ENCODE data around the gene C1orf53. TPM values are rescaled to one million over a fixed set of nuclear protein-coding genes. Genes with fewer than 3 reads are reported as not detected.
"Not testable (repeated sequence)": the region's sequence is repeated elsewhere in the genome, so short reads cannot be mapped to it uniquely, and the experiment has no call there.

The C1orf53 gene
- 1 to 10 TPM; 6.3 to 6.6 TPM for polyA plus RNA-seq

GRCh38 chr1:197902454-197903195 is at the start of gene C1orf53:
Gene C1orf53 (plus strand): TSS chr1:197902630. CDS start chr1:197902650, 20 bp downstream.
- Histone ChIP-seq H3K4me3 (ENCODE audit: low read depth in 1 of 2, low read length in 2 of 2) (peak within 1 kb of the TSS; percentile 92 to 93), H3K4me1 (ENCODE audit: control insufficient read depth in 2 of 2, insufficient read depth in 2 of 2, low read length in 1 of 2) (no peaks in the 10 kb centered on the region), H3K27ac (ENCODE audit: low read depth in 2 of 2, low read length in 1 of 2) (peak within 1 kb of the TSS; percentile 91 to 93), H3K9me3 (ENCODE audit: control insufficient read depth in 2 of 2, insufficient read depth in 1 of 2, low read depth in 1 of 2, low read length in 1 of 2) (no peaks in the 10 kb centered on the region), H3K36me3 (ENCODE audit: control insufficient read depth in 2 of 2, insufficient read depth in 2 of 2, low read length in 1 of 2) (no peaks in the 10 kb centered on the region), H3K27me3 (ENCODE audit: control insufficient read depth in 1 of 2, insufficient read depth in 2 of 2, low read length in 2 of 2) (no peaks in the 10 kb centered on the region)
- 0% methylated on average over 78 to 90 of the region's 90 CpGs for WGBS, 2 donors

- H3K27me3 ChIP-seq (ENCODE audit: control insufficient read depth in 1 of 2, insufficient read depth in 2 of 2, low read length in 2 of 2); H3K27ac ChIP-seq (ENCODE audit: low read depth in 2 of 2, low read length in 1 of 2); H3K4me3 ChIP-seq (ENCODE audit: low read depth in 1 of 2, low read length in 2 of 2); H3K36me3 ChIP-seq (ENCODE audit: control insufficient read depth in 2 of 2, insufficient read depth in 2 of 2, low read length in 1 of 2); H3K4me1 ChIP-seq (ENCODE audit: control insufficient read depth in 2 of 2, insufficient read depth in 2 of 2, low read length in 1 of 2); H3K9me3 ChIP-seq (ENCODE audit: control insufficient read depth in 2 of 2, insufficient read depth in 1 of 2, low read depth in 1 of 2, low read length in 1 of 2): not testable (repeated sequence)
- 84 to 85% methylated on average over 2 of the region's 2 CpGs for WGBS, 2 donors
These were observed 46.7 kb upstream of the C1orf53 start for GRCh38 chr1:197855751-197856150.

- H3K4me3 ChIP-seq (ENCODE audit: low read depth in 1 of 2, low read length in 2 of 2): no peak overlapping the region
- no peaks in the 10 kb centered on the region for H3K36me3 ChIP-seq (ENCODE audit: control insufficient read depth in 2 of 2, insufficient read depth in 2 of 2, low read length in 1 of 2)
These were observed 45.0 kb upstream of the C1orf53 start for GRCh38 chr1:197857477-197857876.

GRCh38 chr1:197859024-197859423 is 43.4 kb upstream of the C1orf53 start:
- Histone ChIP-seq H3K4me1 (ENCODE audit: control insufficient read depth in 2 of 2, insufficient read depth in 2 of 2, low read length in 1 of 2) (no peaks in the 10 kb centered on the region), H3K4me3 (ENCODE audit: low read depth in 1 of 2, low read length in 2 of 2) (no peak overlapping the region), H3K9me3 (ENCODE audit: control insufficient read depth in 2 of 2, insufficient read depth in 1 of 2, low read depth in 1 of 2, low read length in 1 of 2) (no peaks in the 10 kb centered on the region), H3K27ac (ENCODE audit: low read depth in 2 of 2, low read length in 1 of 2) (no peak overlapping the region), H3K36me3 (ENCODE audit: control insufficient read depth in 2 of 2, insufficient read depth in 2 of 2, low read length in 1 of 2) (no peaks in the 10 kb centered on the region), H3K27me3 (ENCODE audit: control insufficient read depth in 1 of 2, insufficient read depth in 2 of 2, low read length in 2 of 2) (no peaks in the 10 kb centered on the region)
- 86 to 87% methylated on average over 1 of the region's 1 CpG for WGBS, 2 donors

More at GRCh38 chr1:197857477-197857876, 45.0 kb upstream of the C1orf53 start:
- H3K9me3 ChIP-seq (ENCODE audit: control insufficient read depth in 2 of 2, insufficient read depth in 1 of 2, low read depth in 1 of 2, low read length in 1 of 2): no peaks in the 10 kb centered on the region
- H3K27ac ChIP-seq (ENCODE audit: low read depth in 2 of 2, low read length in 1 of 2): no peak overlapping the region
- 73 to 76% methylated on average over 2 of the region's 2 CpGs for WGBS, 2 donors
- H3K4me1 ChIP-seq (ENCODE audit: control insufficient read depth in 2 of 2, insufficient read depth in 2 of 2, low read length in 1 of 2): no peaks in the 10 kb centered on the region
- no peaks in the 10 kb centered on the region for H3K27me3 ChIP-seq (ENCODE audit: control insufficient read depth in 1 of 2, insufficient read depth in 2 of 2, low read length in 2 of 2)

- no peaks in the 10 kb centered on the region for H3K27me3 ChIP-seq (ENCODE audit: control insufficient read depth in 1 of 2, insufficient read depth in 2 of 2, low read length in 2 of 2)
- WGBS, 2 donors: 77 to 89% methylated on average over 3 of the region's 3 CpGs
- H3K4me1 ChIP-seq (ENCODE audit: control insufficient read depth in 2 of 2, insufficient read depth in 2 of 2, low read length in 1 of 2): no peaks in the 10 kb centered on the region
- no peak overlapping the region for H3K27ac ChIP-seq (ENCODE audit: low read depth in 2 of 2, low read length in 1 of 2)
- H3K4me3 ChIP-seq (ENCODE audit: low read depth in 1 of 2, low read length in 2 of 2): no peak overlapping the region
- H3K36me3 ChIP-seq (ENCODE audit: control insufficient read depth in 2 of 2, insufficient read depth in 2 of 2, low read length in 1 of 2): no peaks in the 10 kb centered on the region
- H3K9me3 ChIP-seq (ENCODE audit: control insufficient read depth in 2 of 2, insufficient read depth in 1 of 2, low read depth in 1 of 2, low read length in 1 of 2): no peaks in the 10 kb centered on the region
These were observed 40.2 kb upstream of the C1orf53 start for GRCh38 chr1:197862221-197862620.

- H3K36me3 ChIP-seq (ENCODE audit: control insufficient read depth in 2 of 2, insufficient read depth in 2 of 2, low read length in 1 of 2): no peaks in the 10 kb centered on the region
- H3K27me3 ChIP-seq (ENCODE audit: control insufficient read depth in 1 of 2, insufficient read depth in 2 of 2, low read length in 2 of 2): no peaks in the 10 kb centered on the region
- no peak overlapping the region for H3K27ac ChIP-seq (ENCODE audit: low read depth in 2 of 2, low read length in 1 of 2)
- no peak overlapping the region for H3K4me3 ChIP-seq (ENCODE audit: low read depth in 1 of 2, low read length in 2 of 2)
- H3K9me3 ChIP-seq (ENCODE audit: control insufficient read depth in 2 of 2, insufficient read depth in 1 of 2, low read depth in 1 of 2, low read length in 1 of 2): no peaks in the 10 kb centered on the region
- no peaks in the 10 kb centered on the region for H3K4me1 ChIP-seq (ENCODE audit: control insufficient read depth in 2 of 2, insufficient read depth in 2 of 2, low read length in 1 of 2)
These were observed 39.8 kb upstream of the C1orf53 start for GRCh38 chr1:197862671-197863070.

- Histone ChIP-seq H3K36me3 (ENCODE audit: control insufficient read depth in 2 of 2, insufficient read depth in 2 of 2, low read length in 1 of 2) (no peaks in the 10 kb centered on the region), H3K9me3 (ENCODE audit: control insufficient read depth in 2 of 2, insufficient read depth in 1 of 2, low read depth in 1 of 2, low read length in 1 of 2) (no peaks in the 10 kb centered on the region), H3K27ac (ENCODE audit: low read depth in 2 of 2, low read length in 1 of 2) (no peak overlapping the region), H3K4me3 (ENCODE audit: low read depth in 1 of 2, low read length in 2 of 2) (no peak overlapping the region), H3K4me1 (ENCODE audit: control insufficient read depth in 2 of 2, insufficient read depth in 2 of 2, low read length in 1 of 2) (no peaks in the 10 kb centered on the region), H3K27me3 (ENCODE audit: control insufficient read depth in 1 of 2, insufficient read depth in 2 of 2, low read length in 2 of 2) (no peaks in the 10 kb centered on the region)
- 80% methylated on average over 2 of the region's 2 CpGs for WGBS, 2 donors
These were observed 36.6 kb upstream of the C1orf53 start for GRCh38 chr1:197865809-197866208.

GRCh38 chr1:197868751-197869489 is 33.5 kb upstream of the C1orf53 start:
- Histone ChIP-seq H3K4me3 (ENCODE audit: low read depth in 1 of 2, low read length in 2 of 2) (no peak overlapping the region), H3K4me1 (ENCODE audit: control insufficient read depth in 2 of 2, insufficient read depth in 2 of 2, low read length in 1 of 2) (no peaks in the 10 kb centered on the region), H3K36me3 (ENCODE audit: control insufficient read depth in 2 of 2, insufficient read depth in 2 of 2, low read length in 1 of 2) (no peaks in the 10 kb centered on the region), H3K27ac (ENCODE audit: low read depth in 2 of 2, low read length in 1 of 2) (no peak overlapping the region), H3K9me3 (ENCODE audit: control insufficient read depth in 2 of 2, insufficient read depth in 1 of 2, low read depth in 1 of 2, low read length in 1 of 2) (no peaks in the 10 kb centered on the region), H3K27me3 (ENCODE audit: control insufficient read depth in 1 of 2, insufficient read depth in 2 of 2, low read length in 2 of 2) (no peaks in the 10 kb centered on the region)
- 9% methylated on average over 7 of the region's 7 CpGs for WGBS, 2 donors

- no peaks in the 10 kb centered on the region for H3K36me3 ChIP-seq (ENCODE audit: control insufficient read depth in 2 of 2, insufficient read depth in 2 of 2, low read length in 1 of 2)
- WGBS, 2 donors: 39 to 55% methylated on average over 2 of the region's 2 CpGs
- no peak overlapping the region for H3K4me3 ChIP-seq (ENCODE audit: low read depth in 1 of 2, low read length in 2 of 2)
- no peaks in the 10 kb centered on the region for H3K27me3 ChIP-seq (ENCODE audit: control insufficient read depth in 1 of 2, insufficient read depth in 2 of 2, low read length in 2 of 2)
- H3K27ac ChIP-seq (ENCODE audit: low read depth in 2 of 2, low read length in 1 of 2): no peak overlapping the region
- H3K9me3 ChIP-seq (ENCODE audit: control insufficient read depth in 2 of 2, insufficient read depth in 1 of 2, low read depth in 1 of 2, low read length in 1 of 2): no peaks in the 10 kb centered on the region
- H3K4me1 ChIP-seq (ENCODE audit: control insufficient read depth in 2 of 2, insufficient read depth in 2 of 2, low read length in 1 of 2): no peaks in the 10 kb centered on the region
These were observed 32.8 kb upstream of the C1orf53 start for GRCh38 chr1:197869490-197870077.
